CD14-positive monocyte (primary cell): ENCODE data around the gene TMEM60. TPM values are rescaled to one million over a fixed set of nuclear protein-coding genes. Genes with fewer than 3 reads are reported as not detected.

Experiments used
- DNase-seq, 3 donors: peaks; one replicate each; pipeline ENCODE4 v3.0.0-alpha.2; 2011 to 2022
- H2AFZ ChIP-seq: 2 replicates; pipeline ENCODE4 v1.6.0; 2012; ENCODE audit warnings: mild to moderate bottlenecking, low read depth, low read length, inconsistent platforms; ENCODE audit not compliant: insufficient read depth, poor library complexity, severe bottlenecking
- H3K27ac ChIP-seq, 2 donors: 1 replicate in 1 of 2; 2 replicates in 1 of 2; pipeline ENCODE4 v1.5.1; 2012 to 2013; ENCODE audit warnings: low read length in 2 of 2, control low read depth in 1 of 2, inconsistent platforms in 1 of 2, low read depth in 1 of 2, mild to moderate bottlenecking in 1 of 2
- H3K27me3 ChIP-seq, 2 donors: one replicate each; pipeline versions ENCODE4 v1.6.0 to v1.6.1; 2011 to 2013; ENCODE audit warnings: low read length in 2 of 2; ENCODE audit not compliant: control insufficient read depth in 2 of 2, insufficient read depth in 2 of 2
- H3K36me3 ChIP-seq, 2 donors: replicated peaks in 1 of 2; 1 replicate in 1 of 2; 2 replicates in 1 of 2; pipeline versions ENCODE4 v1.5.1 to v1.6.1; 2012 to 2013; ENCODE audit warnings: low read length in 2 of 2, control low read depth in 1 of 2, inconsistent platforms in 1 of 2, mild to moderate bottlenecking in 1 of 2; ENCODE audit not compliant: insufficient read depth in 2 of 2, control insufficient read depth in 1 of 2
- H3K4me1 ChIP-seq, 2 donors: 1 replicate in 1 of 2; 2 replicates in 1 of 2; pipeline versions ENCODE4 v1.5.1 to v1.6.1; 2012 to 2013; ENCODE audit warnings: low read length in 2 of 2, control low read depth in 1 of 2, inconsistent platforms in 1 of 2, mild to moderate bottlenecking in 1 of 2, moderate library complexity in 1 of 2; ENCODE audit not compliant: insufficient read depth in 2 of 2, control insufficient read depth in 1 of 2
- H3K4me2 ChIP-seq: replicated peaks from 2 replicates; pipeline ENCODE3; 2012; ENCODE audit warnings: low read length, moderate library complexity, mild to moderate bottlenecking; ENCODE audit not compliant: poor library complexity, severe bottlenecking; ENCODE audit errors: extremely low read depth
- H3K4me3 ChIP-seq, 3 experiments: fragments of 200-600 bp in 1 of 3; sonication (generic) in 1 of 3; replicated peaks in 1 of 3; 1 replicate in 2 of 3; 2 replicates in 1 of 3; pipeline ENCODE4 v1.5.1; 2011 to 2013; ENCODE audit warnings: low read length in 3 of 3, mild to moderate bottlenecking in 3 of 3, control low read depth in 2 of 3, low read depth in 2 of 3, inconsistent platforms in 1 of 3, moderate library complexity in 1 of 3
- H3K79me2 ChIP-seq: 2 replicates; pipeline ENCODE4 v1.6.0; 2012; ENCODE audit warnings: mild to moderate bottlenecking, control low read depth, inconsistent platforms, low read length, moderate library complexity; ENCODE audit not compliant: insufficient read depth
- H3K9ac ChIP-seq: 2 replicates; pipeline ENCODE4 v1.6.0; 2017; ENCODE audit warnings: low read length, mild to moderate bottlenecking; ENCODE audit not compliant: insufficient read depth, poor library complexity, severe bottlenecking
- H3K9me3 ChIP-seq, 2 donors: replicated peaks in 1 of 2; 1 replicate in 1 of 2; 2 replicates in 1 of 2; pipeline versions ENCODE4 v1.5.1 to v1.6.1; 2012 to 2013; ENCODE audit warnings: low read length in 2 of 2, control low read depth in 1 of 2; ENCODE audit not compliant: control insufficient read depth in 1 of 2, insufficient read depth in 1 of 2
- H4K20me1 ChIP-seq: 2 replicates; pipeline ENCODE4 v1.6.0; 2012; ENCODE audit warnings: mild to moderate bottlenecking, low read length, control low read depth, moderate library complexity; ENCODE audit not compliant: insufficient read depth
- H3K27ac Mint-ChIP-seq, 7 donors: one replicate each; pipeline ENCODE4 v1.8.0; 2020; ENCODE audit warnings: mild to moderate bottlenecking in 7 of 7, mixed read lengths in 7 of 7, moderate library complexity in 6 of 7, inconsistent platforms in 2 of 7
- H3K27me3 Mint-ChIP-seq, 3 donors: one replicate each; pipeline ENCODE4 v1.8.0; 2021 to 2022; ENCODE audit warnings: low read depth in 3 of 3, mild to moderate bottlenecking in 3 of 3, mixed read lengths in 3 of 3, moderate library complexity in 3 of 3, inconsistent platforms in 1 of 3
- H3K36me3 Mint-ChIP-seq, 2 donors: one replicate each; pipeline ENCODE4 v1.8.0; 2020; ENCODE audit warnings: mixed read lengths in 2 of 2, inconsistent platforms in 1 of 2, mild to moderate bottlenecking in 1 of 2
- H3K4me1 Mint-ChIP-seq: one replicate; pipeline ENCODE4 v1.8.0; 2020; ENCODE audit warnings: mild to moderate bottlenecking, mixed read lengths
- H3K4me3 Mint-ChIP-seq, 2 donors: one replicate each; pipeline ENCODE4 v1.8.0; 2020; ENCODE audit warnings: mild to moderate bottlenecking in 2 of 2, mixed read lengths in 2 of 2, moderate library complexity in 1 of 2
- H3K9me3 Mint-ChIP-seq, 7 donors: one replicate each; pipeline ENCODE4 v1.8.0; 2020 to 2022; ENCODE audit warnings: mixed read lengths in 7 of 7, mild to moderate bottlenecking in 6 of 7, moderate library complexity in 6 of 7, inconsistent platforms in 2 of 7
- CTCF ChIP-seq: fragments of 200-600 bp; IDR thresholded peaks from one replicate; pipeline ENCODE4 v1.8.0; 2022; ENCODE audit warnings: antibody characterized with exemption, mild to moderate bottlenecking
- WGBS: methylation state at CpG from one replicate; pipeline ENCODE4 v1.1.5; 2013; ENCODE audit warnings: missing lambda C conversion rate; ENCODE audit not compliant: insufficient coverage; 5-methylcytosine and 5-hydroxymethylcytosine counted together
- intact Hi-C, 2 donors: fragments of 100-400 bp; cut with micrococcal nuclease; formaldehyde crosslinking; loops; one replicate each; pipeline versions ENCODE4 v1.15.0 to v1.15.1; 2023
- polyA plus RNA-seq, 3 donors: library from polyadenylated mRNA; depleted of rRNA in 1 of 3; unstranded in 2 of 3; stranded (reverse) in 1 of 3; fragments of 300-500 nt in 2 of 3; fragments of >200 nt in 1 of 3; fragmentation: Illumina TruSeq in 2 of 3; gene quantifications; 1 replicate in 2 of 3; 2 replicates in 1 of 3; pipeline ENCODE4 v1.2.3, GENCODE V29; 2012 to 2021

The TMEM60 gene
- polyA plus RNA-seq, 3 donors, result 5.5 to 27.6 (median 25.6) TPM

GRCh38 chr7:77766801-77767605, 31.2 kb downstream of the TMEM60 start:
- no peak overlapping the region for H3K4me3 Mint-ChIP-seq
- Histone ChIP-seq H3K4me2 (no peak overlapping the region), H3K4me3 (no peak overlapping the region), H3K79me2 (peaks cover 52% of the 10 kb centered on the region), H2AFZ (no peak overlapping the region), H3K9me3 (no peaks in the 10 kb centered on the region), H3K4me1 (no peaks in the 10 kb centered on the region), H3K27me3 (no peaks in the 10 kb centered on the region), H4K20me1 (peaks cover 57% of the 10 kb centered on the region), H3K27ac (peak overlapping the region in 1 of 2 donors; percentile 36), H3K9ac (no peak overlapping the region), H3K36me3 (peaks cover 31 to 72% of the 10 kb centered on the region in 2 donors)
- H3K9me3 Mint-ChIP-seq, result no peaks in the 10 kb centered on the region
- no peak for TF ChIP-seq CTCF
- WGBS, result no CpG with 5 or more reads among the region's 6 CpGs
- peak overlapping the region; percentile 14 to 74 (median 48) for H3K27ac Mint-ChIP-seq
- intact Hi-C loops, result no loop called here
- no peak for DNase-seq
- H3K36me3 Mint-ChIP-seq, result peaks cover 37 to 59% of the 10 kb centered on the region in 2 donors
- H3K27me3 Mint-ChIP-seq, result peaks cover 0 to 2% (median 0%) of the 10 kb centered on the region in 3 donors
- peaks cover 4% of the 10 kb centered on the region for H3K4me1 Mint-ChIP-seq

- no peaks in the 10 kb centered on the region for H3K27me3 ChIP-seq
- no peaks in the 10 kb centered on the region for H3K9me3 ChIP-seq
- H3K4me3 Mint-ChIP-seq, result no peak overlapping the region
- H3K27ac Mint-ChIP-seq, result peak overlapping the region in 6 of 7 donors; percentile 1 to 60 (median 53)
- TF ChIP-seq CTCF, result no peak
- H3K4me3 ChIP-seq, result no peak overlapping the region
- no peaks in the 10 kb centered on the region for H3K9me3 Mint-ChIP-seq
- peaks cover 34 to 54% of the 10 kb centered on the region in 2 donors for H3K36me3 Mint-ChIP-seq
- intact Hi-C loops, result no loop called here
- peaks cover 23 to 64% of the 10 kb centered on the region in 2 donors for H3K36me3 ChIP-seq
- H3K9ac ChIP-seq, result no peak overlapping the region
- peak overlapping the region in 1 of 2 donors; percentile 36 for H3K27ac ChIP-seq
- peaks cover 0 to 2% (median 0%) of the 10 kb centered on the region in 3 donors for H3K27me3 Mint-ChIP-seq
- DNase-seq, result no peak
- H4K20me1 ChIP-seq, result peaks cover 57% of the 10 kb centered on the region
- H3K4me1 Mint-ChIP-seq, result peaks cover 9% of the 10 kb centered on the region
- no peak overlapping the region for H3K4me2 ChIP-seq
- no peak overlapping the region for H2AFZ ChIP-seq
- peaks cover 60% of the 10 kb centered on the region for H3K79me2 ChIP-seq
- WGBS, result 100% methylated on average over 1 of the region's 4 CpGs
- no peaks in the 10 kb centered on the region for H3K4me1 ChIP-seq
These were observed 32.1 kb downstream of the TMEM60 start for GRCh38 chr7:77765906-77766800.
